ENCODE results near the gene NFE2L3.
A peak's percentile ranks its signal among the peaks of the same experiment; 100 is the strongest.
"Not testable (repeated sequence)": the region's sequence is repeated elsewhere in the genome, so short reads cannot be mapped to it uniquely, and the experiment has no call there.

Gene NFE2L3

GRCh38 chr7:26145238-26145637, 6.8 kb upstream of the NFE2L3 start:
- no peak for DNase-seq (ENCODE audit: low read depth)
- H3K4me3 ChIP-seq (ENCODE audit: low read depth, low read length) = no peak overlapping the region
- no peak for TF ChIP-seq CTCF (IDR thresholded peaks at IDR 0.05; ENCODE audit: control insufficient read depth, extremely low read depth, insufficient read depth)

- H3K4me3 ChIP-seq (ENCODE audit: low read depth, low read length) = no peak overlapping the region
- no peak for TF ChIP-seq CTCF (IDR thresholded peaks at IDR 0.05; ENCODE audit: control insufficient read depth, extremely low read depth, insufficient read depth)
- no peak for DNase-seq (ENCODE audit: low read depth)
Observed at GRCh38 chr7:26147030-26147429, 5.0 kb upstream of the NFE2L3 start.

GRCh38 chr7:26147646-26148306, 4.2 kb upstream of the NFE2L3 start:
- H3K4me3 ChIP-seq (ENCODE audit: low read depth, low read length); DNase-seq (ENCODE audit: low read depth): not testable (repeated sequence)

GRCh38 chr7:26148307-26148700, 3.7 kb upstream of the NFE2L3 start:
- DNase-seq (ENCODE audit: low read depth) = not testable (repeated sequence)

GRCh38 chr7:26149391-26149977, 2.5 kb upstream of the NFE2L3 start:
- TF ChIP-seq CTCF (IDR thresholded peaks at IDR 0.05; ENCODE audit: control insufficient read depth, extremely low read depth, insufficient read depth) = no peak
- no peak for DNase-seq (ENCODE audit: low read depth)
- H3K4me3 ChIP-seq (ENCODE audit: low read depth, low read length) = no peak overlapping the region

More at GRCh38 chr7:26148307-26148700, 3.7 kb upstream of the NFE2L3 start:
- not testable (repeated sequence) for H3K4me3 ChIP-seq (ENCODE audit: low read depth, low read length)

- DNase-seq (ENCODE audit: low read depth) = no peak
Observed at GRCh38 chr7:26151096-26151495, 902 bp upstream of the NFE2L3 start.

GRCh38 chr7:26151650-26151952, 397 bp upstream of the NFE2L3 start:
- DNase-seq (ENCODE audit: low read depth) = no peak
- H3K4me3 ChIP-seq (ENCODE audit: low read depth, low read length) = peak overlapping the region; percentile 53
- TF ChIP-seq CTCF (IDR thresholded peaks at IDR 0.05; ENCODE audit: control insufficient read depth, extremely low read depth, insufficient read depth) = no peak

More at GRCh38 chr7:26151096-26151495, 902 bp upstream of the NFE2L3 start:
- no peak overlapping the region for H3K4me3 ChIP-seq (ENCODE audit: low read depth, low read length)
- TF ChIP-seq CTCF (IDR thresholded peaks at IDR 0.05; ENCODE audit: control insufficient read depth, extremely low read depth, insufficient read depth) = no peak

- not testable (repeated sequence) for DNase-seq (ENCODE audit: low read depth)
- H3K4me3 ChIP-seq (ENCODE audit: low read depth, low read length) = peak overlapping the region; percentile 53
Observed at GRCh38 chr7:26152782-26153240, 813 bp downstream of the NFE2L3 start.

Measured in LNCaP clone FGC (cell line).